Thyroid gland (tissue), 4 donors: Measurements from ENCODE around the gene RBM19.

Source experiments
- POLR2A ChIP-seq, 2 donors: fragments of 450-650 bp; IDR thresholded peaks; one replicate each; pipeline ENCODE4 v1.6.1; 2017; ENCODE audit warnings: antibody characterized with exemption in 2 of 2, mild to moderate bottlenecking in 2 of 2, moderate library complexity in 1 of 2
- TF ChIP-seq, protein P1 (sequence below), 6 experiments: fragments of 200-600 bp in 3 of 6; fragments of 450-650 bp in 3 of 6; sonication (generic) in 3 of 6; IDR thresholded peaks; one replicate each; pipeline ENCODE4 v1.5.1; 2016 to 2019; ENCODE audit warnings: antibody characterized with exemption in 6 of 6, mild to moderate bottlenecking in 2 of 6, inconsistent platforms in 1 of 6, moderate library complexity in 1 of 6

DNA sequence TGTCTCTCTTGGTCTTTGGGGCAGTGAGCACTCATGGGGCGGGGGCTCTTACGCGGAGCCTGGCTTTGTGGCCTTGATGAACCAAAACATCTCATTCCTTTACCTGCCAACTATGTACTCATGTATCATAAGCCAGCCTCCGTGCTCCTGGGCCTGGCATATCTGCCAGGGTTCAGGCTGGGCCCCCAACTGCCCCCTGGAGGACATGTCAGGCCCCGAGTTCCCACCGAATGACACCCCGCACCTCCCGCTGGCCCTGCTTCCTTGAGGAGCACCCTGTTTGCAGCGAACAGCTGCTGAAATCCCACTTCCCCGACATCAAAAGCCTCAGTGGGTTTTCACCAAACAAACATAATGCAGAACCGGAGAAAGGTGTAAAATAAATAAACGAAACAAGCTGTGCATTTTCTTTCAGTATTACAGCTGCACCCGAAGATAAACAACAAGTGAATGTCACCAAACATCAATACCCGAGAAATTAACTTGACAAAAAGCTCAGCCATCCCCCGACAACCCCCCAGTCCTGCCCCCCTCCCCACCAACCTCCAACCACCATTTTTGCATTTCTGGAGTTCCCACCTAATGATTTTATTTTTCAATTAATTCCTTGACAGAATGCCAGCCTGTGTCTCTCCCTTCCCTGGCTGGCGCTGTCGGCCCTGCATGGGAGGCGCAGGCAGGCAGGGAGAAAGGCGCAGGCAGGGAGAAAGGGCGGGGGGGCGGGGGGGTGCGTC is 139.2 kb downstream of the RBM19 start:
- TF ChIP-seq POLR2A (IDR thresholded peaks at IDR 0.05) = no peak
- TF ChIP-seq, protein P1, sequence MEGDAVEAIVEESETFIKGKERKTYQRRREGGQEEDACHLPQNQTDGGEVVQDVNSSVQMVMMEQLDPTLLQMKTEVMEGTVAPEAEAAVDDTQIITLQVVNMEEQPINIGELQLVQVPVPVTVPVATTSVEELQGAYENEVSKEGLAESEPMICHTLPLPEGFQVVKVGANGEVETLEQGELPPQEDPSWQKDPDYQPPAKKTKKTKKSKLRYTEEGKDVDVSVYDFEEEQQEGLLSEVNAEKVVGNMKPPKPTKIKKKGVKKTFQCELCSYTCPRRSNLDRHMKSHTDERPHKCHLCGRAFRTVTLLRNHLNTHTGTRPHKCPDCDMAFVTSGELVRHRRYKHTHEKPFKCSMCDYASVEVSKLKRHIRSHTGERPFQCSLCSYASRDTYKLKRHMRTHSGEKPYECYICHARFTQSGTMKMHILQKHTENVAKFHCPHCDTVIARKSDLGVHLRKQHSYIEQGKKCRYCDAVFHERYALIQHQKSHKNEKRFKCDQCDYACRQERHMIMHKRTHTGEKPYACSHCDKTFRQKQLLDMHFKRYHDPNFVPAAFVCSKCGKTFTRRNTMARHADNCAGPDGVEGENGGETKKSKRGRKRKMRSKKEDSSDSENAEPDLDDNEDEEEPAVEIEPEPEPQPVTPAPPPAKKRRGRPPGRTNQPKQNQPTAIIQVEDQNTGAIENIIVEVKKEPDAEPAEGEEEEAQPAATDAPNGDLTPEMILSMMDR (IDR thresholded peaks at IDR 0.05) = no peak
